Activated naive CD4-positive, alpha-beta T cell (primary cell): Measurements from ENCODE around the gene HCRTR1.

ENCODE experiments used
- DNase-seq, 4 experiments: peaks; one replicate each; lab custom pipeline; 2025; lab: John Stamatoyannopoulos, UW

HCRTR1 gene

DNA sequence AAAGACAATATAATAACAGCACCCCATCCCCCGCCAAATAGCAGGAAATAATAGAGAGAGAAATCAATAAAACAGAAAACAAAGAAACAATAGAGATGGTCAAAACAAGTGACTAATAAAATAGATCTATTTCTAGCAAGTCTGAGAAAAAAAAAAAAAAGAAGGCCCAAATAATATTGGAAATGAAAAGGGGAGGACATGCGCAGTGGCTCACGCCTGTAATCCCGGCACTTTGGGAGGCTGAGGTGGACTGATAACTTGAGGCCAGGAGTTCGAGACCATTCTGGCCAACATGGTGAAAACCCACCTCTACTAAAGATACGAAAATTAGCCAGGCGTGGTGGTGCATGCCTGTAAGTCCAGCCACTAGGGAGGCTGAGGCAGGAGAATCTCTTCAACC is 18.5 kb upstream of the HCRTR1 start:
- no peak for DNase-seq

DNA sequence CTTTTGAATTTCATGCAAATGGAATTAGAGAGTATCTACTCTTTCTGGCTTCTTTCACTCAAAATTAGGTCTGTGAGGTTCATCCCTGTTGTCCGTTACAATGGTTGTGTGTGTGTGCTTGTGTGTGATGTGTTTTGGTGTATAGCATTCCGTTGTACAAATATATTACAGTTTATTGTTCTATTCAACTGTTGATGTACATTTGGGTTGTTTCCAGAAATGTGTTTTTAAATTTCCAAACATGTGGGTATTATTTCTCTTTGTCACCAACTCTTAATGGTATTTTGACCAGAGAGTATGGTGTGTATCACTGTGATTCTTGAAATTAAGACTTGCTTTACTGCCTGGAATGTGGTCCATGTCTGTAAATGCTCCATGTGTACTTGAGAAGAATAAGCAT is 16.8 kb upstream of the HCRTR1 start:
- no peak for DNase-seq

DNA sequence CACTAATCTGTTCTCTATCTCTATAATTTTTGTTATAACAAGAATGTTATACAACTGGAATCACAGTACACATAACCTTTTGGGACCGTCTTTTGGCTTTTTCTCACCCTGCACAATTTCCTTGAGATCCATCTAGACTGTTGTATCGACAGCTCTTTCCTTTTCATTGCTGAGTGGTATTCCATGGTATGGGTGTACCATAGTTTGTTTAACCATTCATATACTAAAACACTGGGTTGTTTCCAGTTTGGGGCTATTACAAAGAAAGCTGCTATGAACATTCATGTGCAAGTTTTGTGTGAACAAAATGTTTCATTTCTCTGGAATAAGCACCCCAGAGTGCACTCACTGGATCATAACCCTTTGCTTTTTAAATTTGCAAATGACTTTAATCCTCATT is 15.4 kb upstream of the HCRTR1 start:
- DNase-seq, result no peak

DNA sequence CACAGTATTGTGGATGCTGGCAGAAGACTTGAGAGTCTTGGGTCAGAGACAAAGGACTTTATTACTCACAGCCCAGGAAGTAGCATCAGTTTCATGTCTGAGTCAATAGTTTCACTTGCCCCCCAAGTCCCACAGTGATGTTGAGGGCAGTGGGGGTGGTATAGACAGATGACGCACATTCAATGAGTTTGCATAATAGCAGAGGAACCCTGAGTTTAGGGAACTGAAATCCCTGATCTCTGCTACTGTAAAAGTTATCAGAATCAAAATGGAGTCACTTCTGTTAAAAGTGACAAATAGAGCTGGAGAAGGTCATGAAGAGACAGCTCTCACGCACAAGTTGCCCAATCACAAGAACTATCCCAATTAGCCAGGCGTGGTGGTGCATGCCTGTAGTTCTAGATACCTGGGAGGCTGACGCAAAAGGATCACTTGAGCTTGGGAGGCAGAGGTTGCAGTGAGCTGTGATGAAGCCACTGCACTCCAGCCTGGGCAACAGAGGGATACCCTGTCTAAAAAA is 11.5 kb upstream of the HCRTR1 start:
- no peak for DNase-seq

DNA sequence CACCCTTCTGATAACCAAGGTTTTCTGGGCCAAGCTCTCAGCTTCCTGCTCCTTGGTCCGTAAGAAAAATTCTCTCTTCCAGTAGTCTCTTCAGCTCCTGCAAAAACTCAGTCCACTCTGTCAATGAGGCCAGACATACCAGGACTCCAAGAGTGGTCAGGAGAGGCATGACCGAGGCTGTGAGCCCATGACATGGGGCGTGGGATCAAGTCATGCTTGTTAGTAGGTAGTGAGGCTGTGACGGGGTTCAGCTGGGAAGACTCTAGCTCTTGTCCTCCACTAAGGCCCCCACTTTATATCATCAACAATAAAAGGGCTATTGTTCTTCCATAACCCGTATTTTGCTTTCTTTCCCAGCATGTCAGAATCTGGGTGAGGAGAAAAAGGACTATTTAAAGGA is 10.1 kb upstream of the HCRTR1 start:
- DNase-seq, result no peak

DNA sequence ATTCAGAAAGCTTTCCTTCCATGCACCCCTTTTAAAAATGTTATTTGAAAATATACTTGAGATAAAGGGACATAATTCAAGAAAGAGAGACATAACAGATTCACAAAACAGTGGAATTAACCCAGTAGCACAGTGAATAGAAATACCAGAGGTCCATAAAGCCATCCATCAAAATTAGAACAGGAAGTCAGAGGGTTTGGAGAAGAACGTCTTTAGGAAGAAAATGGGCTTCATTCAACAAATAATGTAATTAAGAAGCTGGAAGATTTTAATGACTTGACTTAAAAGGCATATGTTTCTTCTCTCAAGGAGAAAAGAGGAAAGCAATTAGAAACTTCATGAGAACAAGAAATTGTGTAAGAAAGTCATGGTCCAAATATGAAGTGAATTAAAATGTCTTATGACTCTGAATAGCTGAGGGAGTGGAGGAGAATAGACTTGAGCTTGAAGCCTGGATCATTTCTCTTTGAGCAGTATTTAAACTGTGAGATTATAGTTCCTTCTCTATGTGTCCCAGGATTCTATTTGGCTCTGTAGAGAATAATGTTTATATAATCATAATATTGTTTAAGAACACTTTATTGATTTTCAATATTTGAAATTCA is 7.9 kb upstream of the HCRTR1 start:
- no peak for DNase-seq

- DNase-seq, result no peak
Measured at GRCh38 chr1:31614414-31615005, 3.0 kb upstream of the HCRTR1 start.

- no peak for DNase-seq
Measured at GRCh38 chr1:31615414-31615813, 2.1 kb upstream of the HCRTR1 start.

- no peak for DNase-seq
Measured at GRCh38 chr1:31615939-31616338, 1.6 kb upstream of the HCRTR1 start.

DNA sequence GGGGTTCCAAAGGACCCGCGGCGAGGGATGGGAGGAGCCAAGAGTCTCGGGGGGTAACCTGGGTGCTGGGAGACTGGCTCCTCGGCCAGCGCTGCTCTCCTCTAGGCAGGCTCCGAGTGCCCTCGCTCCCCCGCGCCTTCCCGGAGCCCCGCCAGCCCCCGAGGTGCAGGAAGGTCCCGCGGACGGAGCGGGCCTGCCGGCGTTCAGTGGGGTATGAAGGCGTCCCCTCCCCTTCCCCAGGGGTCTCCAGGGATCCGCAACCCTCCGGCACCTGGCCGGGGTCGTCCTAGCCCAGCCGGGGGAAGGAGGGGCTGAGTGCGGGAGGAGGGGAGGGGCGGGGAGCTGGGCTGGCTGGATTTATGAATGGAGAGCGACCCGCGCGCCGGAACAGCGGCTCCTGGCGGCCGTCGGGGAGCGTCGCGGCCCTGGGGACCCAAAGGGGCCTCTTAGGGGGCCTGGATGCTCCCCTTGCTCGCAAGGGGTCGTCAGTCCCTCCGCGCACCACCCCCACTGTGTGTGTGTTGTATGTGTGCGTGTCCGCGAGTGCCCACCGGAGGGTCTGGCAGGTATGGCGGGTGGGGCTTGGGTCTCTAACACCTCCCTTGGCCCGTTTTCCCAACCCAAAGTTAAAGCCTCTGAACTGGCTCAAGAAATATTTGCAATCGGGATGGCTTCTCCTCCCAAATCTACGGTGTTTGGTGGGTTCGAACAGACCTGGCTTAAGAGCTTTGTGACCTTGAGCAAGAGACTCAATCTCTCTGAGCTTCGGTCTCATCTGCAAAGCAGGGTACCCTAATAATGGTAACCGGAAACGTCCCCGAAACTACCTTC is 642 bp downstream of the HCRTR1 start:
- peak in 1 of 4 experiments; percentile 33 for DNase-seq

GRCh38 chr1:31618916-31619846 is 1.7 kb downstream of the HCRTR1 start:
- no peak for DNase-seq

GRCh38 chr1:31620631-31621497 is 3.4 kb downstream of the HCRTR1 start:
- no peak for DNase-seq

DNA sequence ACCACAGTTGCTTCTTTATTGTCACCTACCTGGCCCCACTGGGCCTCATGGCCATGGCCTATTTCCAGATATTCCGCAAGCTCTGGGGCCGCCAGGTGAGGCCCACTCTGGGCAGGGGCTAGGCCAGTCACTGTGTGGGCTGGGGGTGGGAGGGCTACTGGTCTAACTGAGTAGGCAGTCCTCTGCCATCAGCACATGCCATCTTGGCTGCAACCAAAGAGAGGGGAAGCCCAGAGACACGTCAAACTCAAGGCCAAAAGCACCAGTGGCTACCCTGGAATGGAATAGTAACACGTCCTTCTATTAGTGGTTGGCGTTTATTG is 4.0 kb downstream of the HCRTR1 start:
- no peak for DNase-seq

GRCh38 chr1:31621847-31622730 is 4.6 kb downstream of the HCRTR1 start:
- DNase-seq, result no peak

- no peak for DNase-seq
Measured at GRCh38 chr1:31623365-31623764, 5.9 kb downstream of the HCRTR1 start.

GRCh38 chr1:31624309-31624708 is 6.8 kb downstream of the HCRTR1 start:
- no peak for DNase-seq

GRCh38 chr1:31624731-31625514 is 7.4 kb downstream of the HCRTR1 start:
- DNase-seq, result no peak

- no peak for DNase-seq
Measured at GRCh38 chr1:31625561-31626222, 8.2 kb downstream of the HCRTR1 start.
